Measurements from ENCODE around the gene HAUS1. TPM values are rescaled to one million over a fixed set of nuclear protein-coding genes. Genes with fewer than 3 reads are reported as not detected.
"Not testable (repeated sequence)": the region's sequence is repeated elsewhere in the genome, so short reads cannot be mapped to it uniquely, and the experiment has no call there.

HAUS1 gene
- total RNA-seq, 1 experiment from 2014 or later = 133 TPM

DNA sequence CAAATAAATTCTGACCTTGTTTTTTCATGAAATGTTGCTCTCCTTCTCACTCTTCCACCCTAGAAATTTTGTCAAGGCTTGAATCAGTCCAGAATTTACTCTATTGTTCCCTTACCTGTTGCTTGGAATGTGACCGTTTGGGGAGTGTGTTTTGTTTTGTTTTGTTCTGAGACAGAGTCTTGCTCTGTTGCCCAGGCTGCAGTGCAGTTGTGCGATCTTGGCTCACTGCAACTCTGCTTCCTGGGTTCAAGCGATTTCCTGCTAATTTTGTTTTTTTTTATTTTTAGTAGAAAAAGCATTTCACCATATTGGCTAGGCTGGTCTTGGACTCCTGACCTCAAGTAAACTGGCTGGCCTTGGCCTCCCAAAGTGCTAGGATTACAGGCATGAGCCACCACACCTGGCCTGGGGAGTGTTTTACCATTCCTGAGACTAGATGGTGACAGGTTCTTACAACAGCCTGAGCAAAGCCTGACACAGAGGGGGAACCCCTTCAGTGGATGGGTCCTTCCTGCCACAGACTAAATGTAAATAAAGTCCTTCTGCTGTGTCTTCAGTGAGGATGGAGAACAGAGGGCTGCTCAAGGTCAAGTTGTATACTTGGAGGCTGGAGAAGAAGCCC is 52.0 kb downstream of the HAUS1 start:
- no peak for DNase-seq (ENCODE audit: low spot score)

DNA sequence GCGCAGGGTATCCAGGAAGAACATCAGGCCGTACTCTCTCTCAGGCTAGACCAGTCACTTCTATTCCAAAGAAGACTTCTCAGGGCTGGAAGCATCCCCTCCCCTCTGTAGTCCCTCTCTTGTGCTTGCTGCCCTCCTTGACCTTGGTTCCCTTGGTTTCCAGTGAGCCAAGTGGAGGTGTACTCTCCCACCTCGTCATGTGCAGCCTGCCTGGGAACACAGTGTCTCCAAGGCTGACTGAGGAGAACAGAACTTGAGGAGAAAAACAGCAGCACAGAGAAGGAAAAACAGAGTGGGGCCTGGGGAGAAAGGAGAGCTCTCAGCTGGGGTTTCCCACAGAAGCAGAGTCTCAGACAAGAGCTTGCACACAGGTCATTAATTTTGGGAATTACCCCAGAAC is 52.7 kb downstream of the HAUS1 start:
- DNase-seq (ENCODE audit: low spot score) = no peak

DNA sequence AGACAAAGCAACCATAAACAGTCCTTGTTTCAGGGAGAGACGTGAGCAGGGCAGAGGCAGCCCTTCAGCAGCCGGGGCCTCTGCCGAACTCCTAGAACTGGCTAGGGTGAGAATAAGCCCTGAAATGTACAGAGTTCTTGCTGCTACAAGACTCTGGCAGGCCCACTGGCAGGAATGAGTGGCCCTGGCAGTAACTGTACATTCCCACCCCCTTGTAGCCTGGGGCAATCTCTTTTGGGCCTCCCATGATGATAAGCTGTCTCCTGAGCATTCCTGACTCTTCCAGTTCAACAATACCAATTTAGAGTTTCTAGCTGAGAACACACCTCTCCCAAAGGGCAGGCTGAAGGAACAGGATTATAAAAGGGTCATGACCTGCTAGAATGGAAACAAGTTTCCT is 54.3 kb downstream of the HAUS1 start:
- no peak for DNase-seq (ENCODE audit: low spot score)

DNA sequence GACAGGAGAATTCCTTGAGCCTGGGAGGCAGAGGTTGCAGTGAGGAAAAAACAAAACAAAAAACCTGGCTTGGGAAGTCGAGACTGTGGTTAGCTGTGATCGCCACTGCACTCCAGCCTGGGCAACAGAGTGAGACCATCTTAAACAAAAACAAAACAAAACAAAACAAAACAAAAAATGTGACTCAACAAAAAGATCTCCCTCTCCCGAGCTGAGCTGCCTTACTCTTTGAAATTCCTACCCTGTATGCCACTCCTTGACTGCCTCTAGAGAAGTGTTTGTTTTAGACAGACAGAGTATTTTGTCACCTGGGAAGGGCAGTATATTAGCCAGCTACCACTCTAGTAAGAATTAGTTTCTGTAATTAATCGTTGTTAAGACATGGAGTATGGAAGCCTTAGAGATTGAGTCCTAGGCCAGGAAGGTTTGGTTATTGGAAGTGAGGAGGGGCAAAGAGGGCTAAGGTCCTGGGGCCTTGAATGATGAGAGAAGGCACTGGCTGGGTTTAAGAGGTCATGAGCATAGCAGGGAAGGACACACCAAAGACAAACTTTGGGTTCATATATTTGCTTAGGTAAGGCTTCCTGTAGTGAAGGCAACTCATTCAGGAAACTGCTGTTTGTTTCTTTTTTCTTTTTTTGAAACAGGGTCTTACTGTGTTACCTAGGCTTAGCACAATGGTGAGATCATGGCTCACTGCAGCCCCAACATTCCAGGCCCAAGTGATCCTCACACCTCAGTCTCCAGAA is 56.0 kb downstream of the HAUS1 start:
- no peak for DNase-seq (ENCODE audit: low spot score)

DNA sequence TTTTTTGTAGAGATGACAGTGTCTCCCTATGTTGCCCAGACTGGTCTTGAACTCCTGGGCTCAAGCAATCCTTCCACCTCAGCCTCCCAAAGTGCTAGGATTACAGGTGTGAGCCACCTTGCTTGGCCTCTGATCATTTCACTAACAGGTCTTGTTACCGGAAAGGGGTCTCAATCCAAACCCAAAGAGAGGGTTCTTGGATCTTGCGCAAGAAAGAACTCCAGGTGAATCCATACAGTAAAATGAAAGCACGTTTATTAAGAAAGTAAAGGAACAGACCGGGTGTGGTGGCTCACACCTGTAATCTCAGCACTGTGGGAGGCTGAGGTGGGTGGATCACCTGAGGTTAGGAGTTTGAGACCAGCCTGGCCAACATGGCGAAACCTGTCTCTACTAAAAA is 56.7 kb downstream of the HAUS1 start:
- not testable (repeated sequence) for DNase-seq (ENCODE audit: low spot score)

DNA sequence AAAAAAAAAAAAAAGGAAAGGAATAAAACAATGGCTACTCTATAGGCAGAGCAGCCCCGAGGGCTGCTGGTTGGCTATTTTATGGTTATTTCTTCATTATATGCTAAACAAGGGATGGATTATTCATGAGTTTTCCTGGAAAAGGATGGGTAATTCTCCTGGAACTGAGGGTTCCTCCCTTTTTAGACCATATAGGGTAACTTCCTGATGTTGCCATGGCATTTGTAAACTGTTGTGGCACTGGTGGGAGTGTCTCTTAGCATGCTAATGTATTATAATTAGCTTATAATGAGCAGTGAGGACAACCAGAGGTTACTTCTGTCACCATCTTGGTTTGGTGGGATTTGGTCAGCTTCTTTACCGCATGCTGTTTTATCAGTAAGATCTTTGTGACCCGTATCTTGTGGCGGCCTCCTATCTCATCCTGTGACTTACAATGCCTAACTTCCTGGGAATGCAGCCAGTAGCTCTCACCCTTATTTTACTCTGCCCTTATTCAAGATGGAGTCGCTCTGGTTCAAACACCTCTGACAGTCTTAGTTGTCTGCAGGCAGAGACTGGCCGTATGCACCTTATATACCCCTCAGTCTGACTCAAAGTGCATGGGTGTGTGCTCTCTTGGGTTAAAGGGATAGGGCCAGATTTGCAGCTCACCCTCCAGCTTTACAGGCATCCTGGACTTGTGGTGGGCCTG is 57.7 kb downstream of the HAUS1 start:
- DNase-seq (ENCODE audit: low spot score) = no peak

DNA sequence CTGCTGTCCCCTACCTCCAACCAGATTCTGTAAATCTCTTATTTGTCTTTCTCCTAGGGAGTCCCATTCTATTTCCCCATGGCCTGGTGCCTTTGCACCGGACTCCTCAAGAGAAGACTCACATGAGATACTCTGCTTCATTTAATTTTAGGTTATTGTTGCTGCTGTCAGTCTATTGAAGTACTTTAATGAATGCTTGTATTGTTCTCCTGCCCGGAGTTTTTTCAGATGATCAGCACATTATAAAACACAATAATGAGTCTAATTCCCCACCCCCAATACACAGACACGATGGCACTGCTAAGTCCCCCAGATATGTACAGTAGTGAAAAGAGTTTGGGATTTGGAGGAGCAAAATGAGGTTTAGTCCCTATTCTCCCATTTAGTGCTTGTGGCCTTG is 58.9 kb downstream of the HAUS1 start:
- no peak for DNase-seq (ENCODE audit: low spot score)

DNA sequence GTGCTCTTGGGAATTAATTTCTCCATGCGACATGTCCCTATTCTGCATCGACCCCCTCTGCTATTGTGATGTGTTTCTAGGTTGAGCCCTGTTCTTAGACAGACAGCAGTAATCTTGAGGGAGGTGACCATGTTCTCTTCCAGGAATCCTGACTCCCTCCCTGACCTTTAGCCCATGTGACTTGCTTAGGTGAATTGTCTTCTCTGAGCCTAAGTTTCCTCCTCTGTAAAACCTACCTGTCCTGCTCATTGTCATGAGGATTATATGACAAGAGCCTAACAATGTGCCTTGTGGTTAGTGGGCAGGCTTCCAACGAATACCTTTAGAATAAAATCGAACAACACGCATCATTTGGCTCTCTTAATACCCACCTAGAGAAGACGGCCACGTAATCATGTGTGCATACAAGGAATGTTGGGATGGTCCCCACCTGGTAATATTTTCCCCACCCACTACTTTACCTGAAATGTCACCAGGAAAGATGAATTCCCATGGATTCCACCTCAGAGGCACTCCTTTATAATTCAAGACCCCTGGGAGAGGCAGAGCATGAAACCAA is 59.8 kb downstream of the HAUS1 start:
- DNase-seq (ENCODE audit: low spot score) = no peak

DNA sequence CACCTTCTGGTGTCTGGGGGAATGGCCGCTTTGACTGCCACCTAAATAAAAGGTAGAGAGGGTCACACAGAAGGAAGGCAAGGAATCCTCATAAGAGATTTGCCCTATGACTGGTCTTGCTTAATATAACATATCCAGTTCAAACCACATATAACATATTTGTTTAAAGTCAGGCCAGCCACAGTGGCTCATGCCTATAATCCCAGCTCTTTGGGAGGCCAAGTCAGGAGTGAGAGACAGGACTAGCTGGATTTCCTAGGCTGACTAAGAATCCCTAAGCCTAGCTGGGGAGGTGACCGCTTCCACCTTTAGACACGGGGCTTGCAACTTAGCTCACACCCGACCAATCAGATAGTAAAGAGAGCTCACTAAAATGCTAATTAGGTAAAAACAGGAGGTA is 60.3 kb downstream of the HAUS1 start:
- not testable (repeated sequence) for DNase-seq (ENCODE audit: low spot score)

DNA sequence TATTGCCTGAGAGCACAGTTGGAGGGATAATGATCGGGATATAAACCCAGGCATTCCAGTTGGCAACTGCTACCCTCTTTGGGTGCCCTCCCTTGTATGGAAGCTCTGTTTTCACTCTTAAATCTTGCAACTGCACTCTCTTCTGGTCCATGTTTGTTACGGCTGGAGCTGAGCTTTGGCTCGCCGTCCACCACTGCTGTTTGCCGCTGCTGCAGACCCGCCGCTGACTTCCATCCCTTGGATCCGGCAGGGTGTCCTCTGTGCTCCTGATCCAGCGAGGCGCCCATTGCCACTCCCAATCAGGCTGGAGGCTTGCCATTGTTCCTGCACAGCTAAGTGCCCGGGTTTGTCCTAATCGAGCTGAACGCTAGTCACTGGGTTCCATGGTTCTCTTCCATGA is 60.7 kb downstream of the HAUS1 start:
- no peak for DNase-seq (ENCODE audit: low spot score)

DNA sequence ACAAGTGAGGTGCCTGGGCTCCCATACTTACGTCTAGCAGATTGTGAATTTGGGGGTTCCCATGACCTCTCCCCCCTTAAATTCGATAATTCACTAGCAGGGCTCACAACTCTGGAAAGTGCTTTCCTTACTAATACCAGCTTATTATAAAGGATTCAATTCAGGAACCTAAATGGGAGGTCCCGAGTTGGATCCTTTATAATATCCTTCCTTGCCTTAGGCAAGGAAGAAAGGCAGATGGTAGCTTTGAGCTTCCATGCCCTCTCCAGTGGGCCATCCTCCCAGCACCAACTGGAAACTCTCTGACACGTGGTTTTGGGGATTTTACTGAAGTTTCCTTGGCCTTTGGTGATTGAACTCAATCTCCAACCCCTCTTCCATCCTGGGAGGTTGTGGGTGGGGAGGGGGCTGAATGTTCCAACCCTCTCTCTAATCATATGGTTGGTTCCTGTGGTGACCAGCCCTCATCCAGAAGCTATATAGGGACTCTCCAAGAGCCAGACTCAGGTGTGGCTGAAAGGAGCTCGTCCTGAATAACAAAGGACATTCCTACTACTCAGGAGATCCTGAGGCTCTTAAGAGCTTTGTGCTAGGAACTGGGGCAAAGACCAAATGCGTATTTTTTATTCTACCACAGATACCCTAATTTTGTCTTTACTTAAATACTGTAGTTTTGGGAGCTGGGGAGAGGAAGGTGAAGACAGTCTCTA is 62.2 kb downstream of the HAUS1 start:
- DNase-seq (ENCODE audit: low spot score) = no peak

DNA sequence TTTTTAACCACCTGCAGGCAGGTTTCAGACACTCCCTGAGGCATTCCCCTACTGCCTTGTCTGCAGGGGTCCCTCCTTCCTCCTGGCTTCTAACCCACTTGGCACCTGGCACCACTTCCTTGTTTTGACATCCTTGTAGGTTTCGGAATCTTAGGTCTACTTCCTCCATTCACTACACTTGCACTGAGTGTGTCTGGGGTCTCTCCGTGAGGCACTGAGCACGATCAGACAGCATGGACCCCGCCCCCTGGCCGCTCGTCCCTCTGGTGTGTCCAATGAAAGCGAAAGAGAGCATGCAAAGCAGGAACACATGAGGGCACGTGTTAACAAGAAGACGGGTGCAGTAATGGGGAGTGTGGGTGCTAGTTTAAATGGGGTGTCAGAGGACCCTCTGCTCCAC is 63.8 kb downstream of the HAUS1 start:
- DNase-seq (ENCODE audit: low spot score) = no peak

DNA sequence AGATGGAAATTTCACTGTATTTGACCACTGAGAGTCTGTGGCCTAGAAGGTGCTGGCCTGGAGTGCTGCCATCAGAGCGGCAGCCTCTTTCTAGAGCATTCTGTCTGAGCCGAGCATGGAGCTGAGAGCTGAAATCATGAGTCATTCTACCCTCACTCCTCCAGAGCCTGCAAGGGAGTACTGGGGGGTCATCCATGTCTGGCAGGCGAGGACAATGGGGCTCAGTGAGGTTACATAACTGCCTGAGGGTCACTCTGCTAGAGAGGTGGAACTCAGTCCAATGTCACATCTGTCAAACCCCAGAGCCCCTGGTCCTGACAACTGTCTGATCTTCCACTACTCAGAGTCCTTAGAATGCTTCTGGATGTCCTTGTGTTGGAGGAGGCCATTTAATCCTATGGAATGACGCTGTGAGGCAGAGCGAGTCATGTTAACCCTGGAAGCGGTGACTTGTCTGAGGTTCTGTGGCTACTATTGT is 65.3 kb downstream of the HAUS1 start:
- peak; percentile 41 for DNase-seq (ENCODE audit: low spot score)

DNA sequence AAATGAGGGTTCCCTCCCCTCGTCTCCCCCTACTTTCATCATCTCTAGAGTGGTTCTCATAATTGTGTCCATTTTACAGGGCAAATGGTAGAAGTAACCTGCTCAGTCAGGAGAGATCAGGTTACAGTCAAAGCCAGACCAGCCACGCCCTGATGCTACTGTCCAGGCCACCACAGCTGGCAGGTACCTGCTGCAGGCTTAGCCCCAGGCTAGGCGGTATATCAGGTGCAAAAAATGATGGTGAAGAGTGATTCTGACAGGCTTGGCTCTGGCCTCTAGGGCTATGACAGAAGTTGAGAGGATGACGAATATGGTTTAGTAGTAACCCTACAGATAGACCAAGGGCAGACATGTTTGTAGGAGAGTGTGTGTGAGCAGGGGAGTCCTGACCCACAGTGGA is 67.1 kb downstream of the HAUS1 start:
- DNase-seq (ENCODE audit: low spot score) = no peak

DNA sequence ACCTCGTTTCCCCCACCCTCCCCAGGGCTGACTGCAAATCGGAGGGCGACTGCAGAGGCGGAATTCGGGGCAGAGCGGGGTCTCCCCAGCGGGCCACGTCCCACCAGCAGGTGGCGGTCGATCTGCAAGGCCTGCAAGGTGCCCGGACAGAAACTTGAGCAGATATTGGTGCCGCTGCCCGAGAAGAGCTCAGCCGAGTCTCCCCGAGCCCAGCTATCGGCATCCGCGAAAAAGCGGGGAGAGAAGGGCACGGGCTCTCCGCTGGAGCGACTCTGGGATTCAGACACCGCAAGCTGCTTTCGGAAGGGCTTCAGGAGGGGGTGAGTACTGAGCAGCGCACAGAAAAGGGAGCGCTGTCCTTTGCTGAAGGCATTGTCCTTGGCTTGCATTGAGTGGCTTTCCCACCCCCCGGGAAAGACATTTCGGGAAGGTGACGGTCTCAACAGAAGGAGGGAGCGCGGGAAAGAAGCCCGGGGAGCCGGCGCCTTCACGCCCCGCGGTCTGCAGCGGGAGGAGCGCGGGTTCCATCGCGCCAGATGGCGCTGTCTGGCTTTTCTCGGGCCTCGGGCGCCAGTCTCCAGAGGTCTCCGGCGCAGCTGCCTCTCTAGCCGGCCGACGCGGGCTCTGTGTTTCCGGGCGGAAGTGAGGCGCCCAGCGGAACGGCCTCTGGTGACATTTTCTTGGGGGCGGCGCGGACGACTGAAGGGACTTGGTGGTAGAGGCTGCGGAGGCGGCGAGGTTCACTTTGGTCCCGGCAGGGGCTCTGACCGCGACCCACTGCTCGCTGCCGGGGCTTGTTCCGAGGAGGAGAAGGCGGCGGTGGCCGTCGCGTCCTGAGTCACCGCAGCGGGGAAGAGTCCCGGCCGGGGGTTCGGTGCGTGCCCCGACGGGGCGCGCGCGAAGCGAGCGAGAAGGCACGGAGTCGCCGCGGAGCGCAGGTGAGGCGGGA is 69.5 kb downstream of the HAUS1 start:
- DNase-seq (ENCODE audit: low spot score) = peak; percentile 83

DNA sequence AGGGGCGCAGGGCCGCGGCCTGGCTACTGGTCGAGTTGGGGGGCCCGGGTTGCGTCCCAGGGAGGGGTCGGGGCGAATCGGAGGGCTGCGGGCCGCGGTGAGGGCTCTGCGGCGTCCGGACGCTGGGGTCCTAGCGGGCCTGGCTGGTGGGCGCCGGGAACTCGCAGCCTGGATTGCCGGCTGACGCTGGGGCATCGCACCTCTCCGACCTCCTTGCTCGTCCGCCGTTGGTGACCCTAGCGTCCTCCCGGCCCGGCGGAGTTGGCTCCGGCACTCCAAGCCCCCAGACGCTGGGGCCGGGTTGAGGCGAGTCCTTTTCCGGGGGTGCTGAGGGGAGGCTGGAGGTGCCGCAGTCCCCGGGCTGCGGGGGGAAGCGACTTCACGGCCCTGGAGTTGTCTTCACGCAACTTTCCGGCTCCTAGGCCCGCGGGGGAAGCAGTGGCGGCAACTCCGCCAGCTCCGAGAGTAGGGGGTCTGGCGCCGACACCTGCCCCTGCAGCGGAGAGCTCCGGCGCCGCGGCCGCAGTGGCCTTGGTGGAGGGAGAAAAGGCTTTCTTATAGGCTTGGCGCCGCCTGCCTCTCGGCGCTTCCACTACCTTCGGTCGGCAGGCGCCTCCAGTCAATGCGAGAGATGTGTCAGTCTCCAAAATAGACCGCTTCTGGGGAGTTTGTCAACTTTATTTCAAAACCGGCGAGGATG is 70.3 kb downstream of the HAUS1 start:
- DNase-seq (ENCODE audit: low spot score) = no peak

DNA sequence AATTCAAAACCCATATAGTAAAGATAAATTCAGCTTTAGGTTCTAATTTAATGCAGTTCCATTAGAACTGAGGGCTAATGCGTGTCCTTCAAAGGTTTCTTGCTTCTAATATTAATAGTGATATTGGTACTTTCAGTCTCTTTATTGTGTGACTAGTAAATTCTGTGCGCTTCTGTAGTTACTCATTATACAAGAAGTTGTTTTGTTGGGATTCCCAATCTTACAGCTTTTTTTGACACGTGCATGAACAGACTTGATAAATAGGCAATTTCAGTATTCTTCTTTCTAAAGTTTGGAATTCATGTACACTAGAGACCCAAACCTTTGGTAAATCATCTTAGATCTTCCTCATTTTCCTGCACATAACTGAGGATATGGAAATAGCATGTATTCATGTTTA is 71.8 kb downstream of the HAUS1 start:
- DNase-seq (ENCODE audit: low spot score) = no peak

Measured in H4 (cell line).